ENCODE results near the gene USP9Y.

USP9Y gene

DNA sequence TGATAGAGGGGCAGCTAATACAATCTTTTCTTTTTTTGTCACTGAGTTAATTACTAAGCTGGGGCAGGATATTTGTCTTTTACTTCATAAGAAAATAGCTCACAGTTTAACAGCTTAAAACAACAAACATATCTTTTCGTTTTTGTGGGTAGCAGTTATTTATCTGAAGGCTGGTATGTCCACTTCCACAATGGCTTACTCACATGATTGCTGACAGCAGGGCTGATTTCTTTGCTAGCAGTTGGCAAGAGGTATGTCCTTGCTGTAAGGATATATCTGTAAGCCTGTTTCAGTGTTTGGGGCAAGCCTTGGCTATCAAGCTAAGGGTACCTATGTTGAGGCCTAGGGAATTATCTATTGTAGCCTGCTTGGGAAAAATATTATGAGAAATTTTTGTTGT, 1.1 kb downstream of the USP9Y start:
- no peaks in the 10 kb centered on the region for H3K27me3 ChIP-seq (ENCODE audit: control insufficient read depth, insufficient read depth, low read length)
- H3K27ac ChIP-seq (ENCODE audit: low read length): no peak overlapping the region
- DNase-seq (ENCODE audit: low read depth, low spot score): no peak
- no peaks in the 10 kb centered on the region for H3K4me1 ChIP-seq (ENCODE audit: control insufficient read depth, insufficient read depth, low read length)
- H3K36me3 ChIP-seq (ENCODE audit: control insufficient read depth, insufficient read depth, low read length): no peaks in the 10 kb centered on the region
- WGBS (ENCODE audit: insufficient coverage, insufficient read length): no CpG with 5 or more reads among the region's 1 CpG
- H3K4me3 ChIP-seq (ENCODE audit: low read length): no peak overlapping the region
- no peaks in the 10 kb centered on the region for H3K9me3 ChIP-seq (ENCODE audit: control insufficient read depth, insufficient read depth, low read length)

DNA sequence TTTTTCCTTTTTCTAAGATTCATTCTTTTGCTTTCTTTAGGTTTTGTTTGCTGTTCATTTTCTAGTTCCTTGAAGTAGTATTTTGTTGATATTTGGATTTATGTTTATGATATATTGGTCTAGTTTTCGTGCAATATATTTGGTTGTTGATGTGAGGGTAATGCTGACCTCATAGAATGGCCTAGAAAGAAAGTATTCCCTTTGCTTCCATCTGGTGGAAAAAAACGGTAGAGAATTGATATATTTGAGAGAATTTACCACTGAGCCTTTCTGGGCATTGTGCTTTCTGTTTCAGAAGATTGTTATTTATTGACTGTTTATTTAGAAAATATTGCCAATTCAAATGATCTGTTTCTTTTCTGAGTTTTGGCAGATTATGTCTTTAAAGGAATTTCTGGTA, 9.4 kb downstream of the USP9Y start:
- H3K4me3 ChIP-seq (ENCODE audit: low read length): no peak overlapping the region
- no peaks in the 10 kb centered on the region for H3K4me1 ChIP-seq (ENCODE audit: control insufficient read depth, insufficient read depth, low read length)
- H3K36me3 ChIP-seq (ENCODE audit: control insufficient read depth, insufficient read depth, low read length): no peaks in the 10 kb centered on the region; the same call in 1 of the 2 replicates
- no peak overlapping the region for H3K27ac ChIP-seq (ENCODE audit: low read length)
- no peak for DNase-seq (ENCODE audit: low read depth, low spot score)
- 100% methylated on average over 1 of the region's 2 CpGs for WGBS (ENCODE audit: insufficient coverage, insufficient read length)
- no peaks in the 10 kb centered on the region for H3K27me3 ChIP-seq (ENCODE audit: control insufficient read depth, insufficient read depth, low read length)
- no peaks in the 10 kb centered on the region for H3K9me3 ChIP-seq (ENCODE audit: control insufficient read depth, insufficient read depth, low read length)

DNA sequence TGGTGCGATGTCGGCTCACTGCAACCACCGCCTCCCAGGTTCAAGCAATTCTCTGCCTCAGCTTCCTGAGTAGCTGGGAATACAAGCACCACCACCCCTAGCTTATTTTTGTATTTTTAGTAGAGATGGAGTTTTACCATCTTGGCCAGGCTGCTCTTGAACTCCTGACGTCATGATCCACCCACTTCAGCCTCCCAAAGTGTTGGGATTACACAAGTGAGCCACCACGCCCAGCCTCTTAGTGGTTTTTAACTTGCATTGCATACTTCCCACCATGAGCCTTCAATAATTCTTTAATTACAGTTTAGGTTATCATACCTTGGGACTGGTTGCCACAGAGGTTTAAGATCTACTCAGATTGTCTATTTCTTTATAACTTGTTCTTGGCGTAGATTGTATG, 14.3 kb downstream of the USP9Y start:
- Histone ChIP-seq H3K4me3 (ENCODE audit: low read length) (no peak overlapping the region), H3K9me3 (ENCODE audit: control insufficient read depth, insufficient read depth, low read length) (no peaks in the 10 kb centered on the region), H3K27me3 (ENCODE audit: control insufficient read depth, insufficient read depth, low read length) (no peaks in the 10 kb centered on the region), H3K4me1 (ENCODE audit: control insufficient read depth, insufficient read depth, low read length) (no peaks in the 10 kb centered on the region), H3K36me3 (ENCODE audit: control insufficient read depth, insufficient read depth, low read length) (no peaks in the 10 kb centered on the region), H3K27ac (ENCODE audit: low read length) (no peak overlapping the region)
- no peak for DNase-seq (ENCODE audit: low read depth, low spot score)
- no CpG with 5 or more reads among the region's 6 CpGs for WGBS (ENCODE audit: insufficient coverage, insufficient read length)

- H3K4me1 ChIP-seq (ENCODE audit: control insufficient read depth, insufficient read depth, low read length): no peaks in the 10 kb centered on the region; the same call in 1 of the 2 replicates
- H3K4me3 ChIP-seq (ENCODE audit: low read length): no peak overlapping the region
- no peaks in the 10 kb centered on the region for H3K27me3 ChIP-seq (ENCODE audit: control insufficient read depth, insufficient read depth, low read length)
- no peak for DNase-seq (ENCODE audit: low read depth, low spot score)
- WGBS (ENCODE audit: insufficient coverage, insufficient read length): no CpG with 5 or more reads among the region's 2 CpGs
- no peaks in the 10 kb centered on the region for H3K36me3 ChIP-seq (ENCODE audit: control insufficient read depth, insufficient read depth, low read length)
- no peak overlapping the region for H3K27ac ChIP-seq (ENCODE audit: low read length)
- no peaks in the 10 kb centered on the region for H3K9me3 ChIP-seq (ENCODE audit: control insufficient read depth, insufficient read depth, low read length)
These were observed 28.7 kb downstream of the USP9Y start for GRCh38 chrY:12729746-12730145.

DNA sequence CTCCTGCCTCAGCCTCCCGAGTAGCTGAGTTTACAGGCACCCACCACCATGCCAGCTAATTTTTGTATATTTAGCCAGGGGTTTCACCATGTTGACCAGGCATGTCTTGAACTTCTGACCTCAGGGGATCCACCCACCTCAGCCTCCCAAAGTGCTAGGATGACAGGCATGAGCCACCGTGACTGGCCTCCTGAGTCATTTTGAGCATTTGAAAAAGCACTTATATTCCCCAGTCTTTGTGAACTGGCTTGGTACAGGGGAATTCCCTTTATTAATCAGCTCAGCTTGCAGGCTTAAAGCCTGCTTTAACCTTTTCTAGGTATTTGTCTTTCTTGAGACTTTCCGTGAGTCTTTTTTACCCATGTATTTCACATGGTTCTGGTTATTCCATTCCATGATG, 32.6 kb downstream of the USP9Y start:
- DNase-seq (ENCODE audit: low read depth, low spot score): no peak
- H3K4me1 ChIP-seq (ENCODE audit: control insufficient read depth, insufficient read depth, low read length): no peaks in the 10 kb centered on the region; the same call in 1 of the 2 replicates
- no peaks in the 10 kb centered on the region for H3K27me3 ChIP-seq (ENCODE audit: control insufficient read depth, insufficient read depth, low read length)
- no CpG with 5 or more reads among the region's 3 CpGs for WGBS (ENCODE audit: insufficient coverage, insufficient read length)
- H3K4me3 ChIP-seq (ENCODE audit: low read length): no peak overlapping the region
- no peak overlapping the region for H3K27ac ChIP-seq (ENCODE audit: low read length)
- H3K9me3 ChIP-seq (ENCODE audit: control insufficient read depth, insufficient read depth, low read length): no peaks in the 10 kb centered on the region
- H3K36me3 ChIP-seq (ENCODE audit: control insufficient read depth, insufficient read depth, low read length): no peaks in the 10 kb centered on the region

GRCh38 chrY:12734051-12734450, 33.0 kb downstream of the USP9Y start:
- H3K4me1 ChIP-seq (ENCODE audit: control insufficient read depth, insufficient read depth, low read length): no peaks in the 10 kb centered on the region
- WGBS (ENCODE audit: insufficient coverage, insufficient read length): no CpG with 5 or more reads among the region's 2 CpGs
- no peak overlapping the region for H3K27ac ChIP-seq (ENCODE audit: low read length)
- no peaks in the 10 kb centered on the region for H3K9me3 ChIP-seq (ENCODE audit: control insufficient read depth, insufficient read depth, low read length)
- no peak for DNase-seq (ENCODE audit: low read depth, low spot score)
- no peaks in the 10 kb centered on the region for H3K36me3 ChIP-seq (ENCODE audit: control insufficient read depth, insufficient read depth, low read length)
- H3K27me3 ChIP-seq (ENCODE audit: control insufficient read depth, insufficient read depth, low read length): no peaks in the 10 kb centered on the region
- H3K4me3 ChIP-seq (ENCODE audit: low read length): no peak overlapping the region

DNA sequence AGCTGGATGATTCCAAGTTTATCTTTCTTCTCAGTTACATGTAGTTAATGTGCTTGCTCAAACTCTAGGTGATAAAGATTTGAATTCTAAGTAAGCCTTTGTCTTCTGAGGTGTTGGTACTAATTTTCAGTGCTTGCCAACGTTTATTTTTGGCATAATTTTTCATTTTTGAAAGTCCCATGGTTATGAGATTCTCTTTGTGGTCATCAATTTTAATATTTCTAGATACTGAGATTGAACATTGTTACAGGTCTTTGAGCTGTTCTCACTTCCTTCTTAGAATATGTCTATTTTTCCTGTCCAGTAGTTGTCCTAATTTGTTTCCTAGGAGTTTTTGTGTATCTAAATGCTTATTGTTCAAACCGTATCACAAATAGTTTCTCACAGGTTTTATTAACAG, 40.4 kb downstream of the USP9Y start:
- no peak for DNase-seq (ENCODE audit: low read depth, low spot score)
- no peaks in the 10 kb centered on the region for H3K27me3 ChIP-seq (ENCODE audit: control insufficient read depth, insufficient read depth, low read length)
- H3K36me3 ChIP-seq (ENCODE audit: control insufficient read depth, insufficient read depth, low read length): no peaks in the 10 kb centered on the region
- H3K4me1 ChIP-seq (ENCODE audit: control insufficient read depth, insufficient read depth, low read length): no peaks in the 10 kb centered on the region
- whole genome bisulfite sequencing (ENCODE audit: insufficient coverage, insufficient read length): no CpG with 5 or more reads among the region's 2 CpGs
- no peak overlapping the region for H3K27ac ChIP-seq (ENCODE audit: low read length)
- no peak overlapping the region for H3K4me3 ChIP-seq (ENCODE audit: low read length)
- no peaks in the 10 kb centered on the region for H3K9me3 ChIP-seq (ENCODE audit: control insufficient read depth, insufficient read depth, low read length)

- Histone ChIP-seq H3K4me1 (ENCODE audit: control insufficient read depth, insufficient read depth, low read length) (no peaks in the 10 kb centered on the region), H3K36me3 (ENCODE audit: control insufficient read depth, insufficient read depth, low read length) (no peaks in the 10 kb centered on the region)
These were observed 41.7 kb downstream of the USP9Y start for GRCh38 chrY:12742725-12743124.

GRCh38 chrY:12744091-12744490, 43.1 kb downstream of the USP9Y start:
- H3K4me1 ChIP-seq (ENCODE audit: control insufficient read depth, insufficient read depth, low read length): no peaks in the 10 kb centered on the region
- H3K27me3 ChIP-seq (ENCODE audit: control insufficient read depth, insufficient read depth, low read length): no peaks in the 10 kb centered on the region
- H3K36me3 ChIP-seq (ENCODE audit: control insufficient read depth, insufficient read depth, low read length): no peaks in the 10 kb centered on the region
- H3K27ac ChIP-seq (ENCODE audit: low read length): no peak overlapping the region
- no peak overlapping the region for H3K4me3 ChIP-seq (ENCODE audit: low read length)
- no peak for DNase-seq (ENCODE audit: low read depth, low spot score)
- WGBS (ENCODE audit: insufficient coverage, insufficient read length): no CpG with 5 or more reads among the region's 2 CpGs
- H3K9me3 ChIP-seq (ENCODE audit: control insufficient read depth, insufficient read depth, low read length): no peaks in the 10 kb centered on the region

More at GRCh38 chrY:12742725-12743124, 41.7 kb downstream of the USP9Y start:
- no peak overlapping the region for H3K4me3 ChIP-seq (ENCODE audit: low read length)
- no peak overlapping the region for H3K27ac ChIP-seq (ENCODE audit: low read length)
- no peaks in the 10 kb centered on the region for H3K27me3 ChIP-seq (ENCODE audit: control insufficient read depth, insufficient read depth, low read length)
- no CpG with 5 or more reads among the region's 4 CpGs for WGBS (ENCODE audit: insufficient coverage, insufficient read length)
- no peaks in the 10 kb centered on the region for H3K9me3 ChIP-seq (ENCODE audit: control insufficient read depth, insufficient read depth, low read length)
- DNase-seq (ENCODE audit: low read depth, low spot score): no peak

DNA sequence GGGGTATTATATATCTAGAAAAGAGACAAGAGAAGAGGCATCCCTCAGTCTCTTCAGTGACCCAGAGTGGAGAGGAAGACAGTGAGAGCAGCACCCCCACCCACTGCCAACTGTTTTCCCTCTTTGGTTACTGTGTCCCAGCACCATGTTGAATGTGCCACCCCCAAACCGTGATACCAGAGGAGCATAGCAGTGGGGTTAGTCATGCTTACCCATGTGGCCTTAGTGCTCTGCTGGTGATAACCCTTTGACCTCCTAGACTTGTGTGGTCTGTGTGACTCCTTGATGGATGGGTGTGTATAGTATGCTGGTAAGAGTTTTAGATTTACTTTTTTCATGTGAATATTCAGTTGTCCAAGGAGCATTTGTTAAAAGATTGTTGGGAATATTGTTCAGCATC, 48.3 kb downstream of the USP9Y start:
- WGBS (ENCODE audit: insufficient coverage, insufficient read length): no CpG with 5 or more reads among the region's 1 CpG

DNA sequence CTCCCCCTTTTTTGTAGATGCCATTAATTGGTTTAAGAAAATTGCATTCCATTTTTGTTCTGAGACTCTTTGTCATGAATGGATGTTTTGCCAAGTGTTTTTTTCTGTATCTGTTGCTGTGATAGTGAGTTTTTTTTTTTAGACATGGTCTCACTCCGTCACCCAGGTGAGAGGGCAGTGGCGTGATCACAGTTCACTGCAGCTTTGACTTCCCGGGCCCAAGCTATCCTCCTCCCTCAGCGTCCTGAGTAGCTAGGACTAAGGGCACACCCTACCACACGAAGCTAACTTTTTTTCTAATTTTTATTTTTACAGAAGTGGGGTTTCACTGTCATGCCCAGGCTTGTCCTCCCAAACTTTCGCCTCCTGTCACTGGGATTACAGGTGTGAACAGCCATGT, 51.8 kb downstream of the USP9Y start:
- H3K36me3 ChIP-seq (ENCODE audit: control insufficient read depth, insufficient read depth, low read length): no peaks in the 10 kb centered on the region
- H3K9me3 ChIP-seq (ENCODE audit: control insufficient read depth, insufficient read depth, low read length): no peaks in the 10 kb centered on the region
- DNase-seq (ENCODE audit: low read depth, low spot score): no peak
- WGBS (ENCODE audit: insufficient coverage, insufficient read length): no CpG with 5 or more reads among the region's 6 CpGs
- no peak overlapping the region for H3K4me3 ChIP-seq (ENCODE audit: low read length)
- H3K27ac ChIP-seq (ENCODE audit: low read length): no peak overlapping the region
- H3K4me1 ChIP-seq (ENCODE audit: control insufficient read depth, insufficient read depth, low read length): no peaks in the 10 kb centered on the region
- H3K27me3 ChIP-seq (ENCODE audit: control insufficient read depth, insufficient read depth, low read length): no peaks in the 10 kb centered on the region

More for the DNA sequence above, 48.3 kb downstream of the USP9Y start:
- Histone ChIP-seq H3K4me1 (ENCODE audit: control insufficient read depth, insufficient read depth, low read length) (no peaks in the 10 kb centered on the region), H3K4me3 (ENCODE audit: low read length) (no peak overlapping the region), H3K27ac (ENCODE audit: low read length) (no peak overlapping the region), H3K36me3 (ENCODE audit: control insufficient read depth, insufficient read depth, low read length) (no peaks in the 10 kb centered on the region), H3K27me3 (ENCODE audit: control insufficient read depth, insufficient read depth, low read length) (no peaks in the 10 kb centered on the region), H3K9me3 (ENCODE audit: control insufficient read depth, insufficient read depth, low read length) (no peaks in the 10 kb centered on the region)
- no peak for DNase-seq (ENCODE audit: low read depth, low spot score)

Data from iPS DF 6.9 (cell line).